SH-SY5Y (cell line): ENCODE measurements around the gene SUCO.

Experiments used
- GATA2 ChIP-seq: IDR thresholded peaks from 2 replicates; pipeline ENCODE4 v1.6.1; 2011; ENCODE audit warnings: mild to moderate bottlenecking, low read depth, low read length
- GATA3 ChIP-seq: IDR thresholded peaks from 2 replicates; pipeline ENCODE4 v1.6.1; 2011; ENCODE audit warnings: low read depth, mild to moderate bottlenecking, low read length, moderate library complexity

The SUCO gene

GRCh38 chr1:172602706-172603105, 69.8 kb downstream of the SUCO start:
- no peak for TF ChIP-seq GATA3
- TF ChIP-seq GATA2 = no peak

- TF ChIP-seq GATA2 = no peak
- TF ChIP-seq GATA3 = no peak
These were observed 70.9 kb downstream of the SUCO start for GRCh38 chr1:172603816-172604215.

DNA sequence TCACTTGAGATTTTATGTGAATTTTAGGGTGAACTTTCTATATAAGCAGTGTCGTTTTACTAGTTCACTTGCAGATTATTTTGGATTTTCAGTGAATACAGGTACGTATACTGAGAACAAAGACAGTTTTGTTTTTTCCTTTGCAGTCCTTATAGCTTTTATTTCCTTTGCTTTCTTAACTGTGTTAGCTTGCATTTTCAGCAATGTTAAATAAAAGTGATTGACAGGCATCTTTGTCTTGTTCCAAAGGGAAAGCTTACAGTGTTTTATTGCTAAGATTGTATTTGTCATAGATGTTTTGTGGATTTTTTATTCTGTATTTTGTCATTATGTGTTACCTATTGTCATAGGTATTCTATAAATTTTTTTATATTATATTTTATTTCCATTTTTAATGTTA, 72.7 kb downstream of the SUCO start:
- TF ChIP-seq GATA3 = no peak
- no peak for TF ChIP-seq GATA2

- no peak for TF ChIP-seq GATA2
- TF ChIP-seq GATA3 = no peak
These were observed 74.2 kb downstream of the SUCO start for GRCh38 chr1:172607145-172607544.

- no peak for TF ChIP-seq GATA2
- no peak for TF ChIP-seq GATA3
These were observed 75.2 kb downstream of the SUCO start for GRCh38 chr1:172608098-172608601.

DNA sequence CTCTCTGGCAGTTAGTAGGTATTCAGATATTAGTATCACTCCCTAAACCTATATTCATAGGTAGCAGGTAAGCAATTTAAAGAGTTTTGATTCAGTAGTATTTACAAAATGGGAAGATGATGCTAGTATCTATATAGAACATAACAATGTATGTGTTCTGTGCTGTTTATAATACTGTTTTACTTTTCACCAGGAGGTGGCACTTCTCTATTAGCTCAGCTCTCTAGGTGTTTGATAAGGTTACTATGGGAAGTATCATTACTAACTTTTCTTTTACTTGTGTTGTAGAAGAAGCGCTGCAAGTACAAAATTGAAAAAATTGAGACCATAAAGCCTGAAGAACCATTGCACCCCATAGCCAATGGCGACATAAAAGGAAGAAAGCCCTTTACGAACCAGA, 76.6 kb downstream of the SUCO start:
- TF ChIP-seq GATA2 (no peak), GATA3 (no peak)

- no peak for TF ChIP-seq GATA2
- TF ChIP-seq GATA3 = no peak
These were observed 79.5 kb downstream of the SUCO start for GRCh38 chr1:172612478-172612877.

DNA sequence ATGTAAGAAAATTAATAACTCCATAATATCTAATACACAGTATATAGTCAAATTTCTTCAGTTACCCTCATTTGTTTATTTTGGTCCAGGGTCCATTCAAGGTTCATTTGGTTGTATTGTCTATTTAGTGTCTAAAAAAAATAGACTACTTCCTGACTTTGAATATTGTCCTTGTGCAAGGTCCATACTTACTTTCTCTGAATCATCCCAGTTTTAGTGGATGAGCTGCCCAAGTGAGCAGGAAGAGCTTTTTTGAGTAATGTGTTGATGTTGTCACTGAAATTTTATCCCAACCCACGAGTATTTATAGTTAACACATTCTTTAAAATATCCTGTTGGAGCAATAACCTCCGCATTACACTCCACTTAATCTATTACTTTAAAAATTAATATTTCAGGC, 80.3 kb downstream of the SUCO start:
- TF ChIP-seq GATA3 (no peak), GATA2 (no peak)

- no peak for TF ChIP-seq GATA2
- TF ChIP-seq GATA3 = no peak
These were observed 83.2 kb downstream of the SUCO start for GRCh38 chr1:172616195-172616594.

- TF ChIP-seq GATA3 (no peak), GATA2 (no peak)
These were observed 83.7 kb downstream of the SUCO start for GRCh38 chr1:172616636-172617035.

DNA sequence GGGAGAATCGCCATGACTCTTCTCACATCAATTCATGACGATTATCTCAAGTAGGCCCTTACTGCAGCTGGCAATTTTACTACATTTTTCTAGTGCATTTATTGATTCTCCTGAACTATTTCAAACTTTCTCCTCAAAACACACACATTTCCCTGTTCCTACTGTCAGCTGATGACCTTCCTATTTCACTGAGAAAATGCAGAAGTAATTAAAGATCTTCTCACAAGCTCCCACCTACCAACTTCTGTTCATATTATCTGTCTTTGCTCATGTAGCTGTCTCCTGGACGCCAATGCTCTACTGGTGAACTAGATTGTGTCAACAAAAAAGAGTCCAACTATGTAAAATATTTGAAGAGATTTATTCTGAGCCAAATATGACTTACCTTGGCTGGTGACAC, 89.6 kb downstream of the SUCO start:
- TF ChIP-seq GATA2 = no peak
- TF ChIP-seq GATA3 = no peak

GRCh38 chr1:172623748-172624147, 90.8 kb downstream of the SUCO start:
- TF ChIP-seq GATA2 (no peak), GATA3 (no peak)

DNA sequence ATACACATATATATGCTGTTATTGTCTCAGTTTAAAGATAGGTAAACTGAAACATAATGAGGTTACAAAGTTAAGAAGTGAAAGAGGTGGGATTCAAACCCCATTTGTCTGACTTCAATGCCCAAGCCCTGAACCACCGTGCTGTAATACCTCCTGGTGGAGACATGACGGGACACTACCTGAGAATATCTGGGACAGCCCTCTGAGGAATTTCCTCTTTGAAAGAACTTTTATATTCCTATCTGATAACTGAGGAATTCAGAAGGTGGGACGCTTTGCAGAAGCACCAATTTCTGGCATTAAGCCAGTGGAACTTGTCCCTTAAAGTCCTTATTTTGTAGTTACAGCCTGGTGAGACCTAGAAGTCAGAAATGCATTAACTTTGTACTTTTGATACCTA, 93.9 kb downstream of the SUCO start:
- no peak for TF ChIP-seq GATA3
- TF ChIP-seq GATA2 = no peak

GRCh38 chr1:172627702-172628101, 94.8 kb downstream of the SUCO start:
- TF ChIP-seq GATA3 (no peak), GATA2 (no peak)

- TF ChIP-seq GATA3 = no peak
- TF ChIP-seq GATA2 = no peak
These were observed 95.5 kb downstream of the SUCO start for GRCh38 chr1:172628401-172628800.

GRCh38 chr1:172629170-172629569, 96.2 kb downstream of the SUCO start:
- TF ChIP-seq GATA3 (no peak), GATA2 (no peak)

DNA sequence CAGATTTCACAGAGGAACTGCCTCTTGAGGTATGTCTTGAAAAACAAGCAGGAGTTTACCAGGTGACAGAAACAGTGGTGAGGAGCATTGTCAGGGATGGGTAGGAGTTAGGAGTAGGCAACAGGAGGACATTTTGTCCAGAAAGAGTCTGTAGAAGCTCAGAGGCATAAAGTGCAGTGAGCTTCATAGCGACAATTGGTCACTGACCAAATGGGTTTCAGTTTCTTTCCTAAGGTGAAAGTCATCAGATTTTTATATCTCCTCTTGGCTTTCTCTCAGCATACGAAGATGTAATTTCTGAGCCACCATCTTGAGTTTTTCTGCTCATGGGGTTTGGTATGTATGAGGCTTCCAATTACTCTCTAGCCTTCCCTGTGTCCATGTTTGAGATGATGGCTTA, 96.7 kb downstream of the SUCO start:
- TF ChIP-seq GATA3 = no peak
- no peak for TF ChIP-seq GATA2
